ENCODE measurements around the gene SYT2. TPM values are rescaled to one million over a fixed set of nuclear protein-coding genes. Genes with fewer than 3 reads are reported as not detected.

SYT2 gene
- total RNA-seq, 1 experiment from 2014 or later, result 12.1 TPM

- peaks cover 13% of the 10 kb centered on the region for H3K36me3 Mint-ChIP-seq
- POLR2A ChIA-PET, result interaction anchor here (1.3 kb wide), 1 partner anchor 30 kb away, joined by 3 read pairs; no protein-coding TSS in a partner anchor
- no peak overlapping the region for H3K27ac Mint-ChIP-seq
- peaks cover 14% of the 10 kb centered on the region for H3K4me1 Mint-ChIP-seq
- no peak for TF ChIP-seq SOX15 (CRISPR knock-in tag; IDR thresholded peaks at IDR 0.05)
- TF ChIP-seq NFYB (CRISPR knock-in tag; conservative IDR thresholded peaks at IDR 0.05; ENCODE audit: low read depth), result no peak
- no peak for TF ChIP-seq ZNF671 (CRISPR knock-in tag; IDR thresholded peaks at IDR 0.05)
- no peak for TF ChIP-seq NR2C2 (CRISPR knock-in tag; IDR thresholded peaks at IDR 0.05)
- no peak for TF ChIP-seq FOXK1 (CRISPR knock-in tag; IDR thresholded peaks at IDR 0.05)
- no peak for TF ChIP-seq ATF3 (CRISPR knock-in tag; conservative IDR thresholded peaks at IDR 0.05)
- TF ChIP-seq ZNF532 (CRISPR knock-in tag; IDR thresholded peaks at IDR 0.05; ENCODE audit: borderline replicate concordance), result no peak
- TF ChIP-seq ZBTB43 (CRISPR knock-in tag; IDR thresholded peaks at IDR 0.05), result no peak
- TF ChIP-seq SMAD3 (CRISPR knock-in tag; IDR thresholded peaks at IDR 0.05; ENCODE audit: borderline replicate concordance), result no peak
- no peak for TF ChIP-seq FOXJ3 (CRISPR knock-in tag; IDR thresholded peaks at IDR 0.05; ENCODE audit: borderline replicate concordance)
- no peak for TF ChIP-seq ETV6 (CRISPR knock-in tag; IDR thresholded peaks at IDR 0.05)
- no peak for TF ChIP-seq ATF6 (CRISPR knock-in tag; IDR thresholded peaks at IDR 0.05)
- TF ChIP-seq CDX4 (CRISPR knock-in tag; IDR thresholded peaks at IDR 0.05; ENCODE audit: borderline replicate concordance), result no peak
- TF ChIP-seq KAT7 (CRISPR knock-in tag; IDR thresholded peaks at IDR 0.05; ENCODE audit: borderline replicate concordance), result no peak
- no peak for TF ChIP-seq TEAD4 (CRISPR knock-in tag; IDR thresholded peaks at IDR 0.05)
- no peak for TF ChIP-seq USF1 (CRISPR knock-in tag; IDR thresholded peaks at IDR 0.05)
- peaks cover 13% of the 10 kb centered on the region for H3K9me3 Mint-ChIP-seq
- CTCF ChIA-PET, result interaction anchor here (1.0 to 5.2 kb wide), 10 partner anchors 11 to 181 kb away, joined by 3 to 37 read pairs (median 4); no protein-coding TSS in a partner anchor
- H3K27me3 Mint-ChIP-seq (ENCODE audit: low read depth), result no peaks in the 10 kb centered on the region; the same call in 1 of the 2 replicates
- ATAC-seq, result no peak
- no peak for DNase-seq (ENCODE audit: low spot score)
- no peak overlapping the region for H3K4me3 Mint-ChIP-seq
Measured at GRCh38 chr1:202681736-202682420, 28.4 kb downstream of the SYT2 start.

Measured in WTC11 (cell line).